Measurements from ENCODE around the gene MORF4L2. TPM values are rescaled to one million over a fixed set of nuclear protein-coding genes. Genes with fewer than 3 reads are reported as not detected.

The MORF4L2 gene
- total and polyA plus RNA-seq, 2 experiments from 2014 or later: 311 to 315 TPM

DNA sequence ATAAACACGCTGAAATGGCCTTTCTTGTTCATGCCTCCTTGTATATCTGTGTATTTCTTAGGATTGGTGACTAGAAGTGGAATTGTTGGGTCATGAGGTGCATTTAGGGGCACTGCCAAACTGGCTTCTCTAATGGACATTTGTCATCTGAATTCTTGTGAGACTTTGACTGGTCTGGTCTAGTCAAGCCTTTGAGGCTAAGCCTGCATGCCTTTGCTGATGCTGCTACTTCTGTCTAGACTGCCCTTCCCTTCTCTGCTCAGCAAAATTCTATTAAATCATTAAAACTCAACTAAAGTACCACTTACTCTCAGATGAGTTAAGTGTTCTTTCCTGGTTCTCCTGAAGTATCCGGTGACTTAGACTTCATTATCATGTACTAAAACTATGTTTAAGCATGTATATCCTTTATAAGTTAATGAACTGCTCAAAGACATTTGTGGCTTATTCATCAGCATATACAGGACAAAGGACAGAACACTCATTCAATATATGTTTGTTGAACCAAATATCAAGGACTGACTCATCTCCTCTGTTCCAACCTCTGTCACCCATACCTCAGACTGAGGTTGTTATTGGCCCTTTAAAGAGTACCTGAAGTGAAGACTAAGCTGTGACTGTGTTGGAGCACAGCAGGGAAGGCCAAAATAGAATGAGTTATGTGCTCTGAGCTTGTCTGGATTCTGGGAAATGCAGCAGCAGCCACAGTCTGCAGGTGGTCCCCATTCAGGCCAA lies 48.7 kb downstream of the MORF4L2 start:
- Histone ChIP-seq H3K4me3 (no peak overlapping the region), H4K20me1 (replicated peaks; ENCODE audit: insufficient read depth) (no peaks in the 10 kb centered on the region), H3K27me3 (ENCODE audit: insufficient read depth) (no peaks in the 10 kb centered on the region), H3F3A (replicated peaks; ENCODE audit: low read depth) (no peaks in the 10 kb centered on the region), H3K27ac (ENCODE audit: low read depth) (no peak overlapping the region), H3K4me2 (no peak overlapping the region), H3K9me2 (ENCODE audit: insufficient read depth) (no peaks in the 10 kb centered on the region), H2AFZ (no peak overlapping the region), H3K36me3 (ENCODE audit: insufficient read depth) (no peaks in the 10 kb centered on the region), H3K79me2 (replicated peaks; ENCODE audit: insufficient read depth) (no peaks in the 10 kb centered on the region), H3K4me1 (ENCODE audit: insufficient read depth) (no peaks in the 10 kb centered on the region; the same call in 1 of the 2 replicates)
- H3K27me3 Mint-ChIP-seq (ENCODE audit: insufficient read depth, low read depth, poor library complexity): no peaks in the 10 kb centered on the region
- H3K27ac Mint-ChIP-seq: no peak overlapping the region
- no peak overlapping the region for H3K4me3 Mint-ChIP-seq
- no peaks in the 10 kb centered on the region for H3K36me3 Mint-ChIP-seq (ENCODE audit: low read depth)
- TF ChIP-seq, protein P1, sequence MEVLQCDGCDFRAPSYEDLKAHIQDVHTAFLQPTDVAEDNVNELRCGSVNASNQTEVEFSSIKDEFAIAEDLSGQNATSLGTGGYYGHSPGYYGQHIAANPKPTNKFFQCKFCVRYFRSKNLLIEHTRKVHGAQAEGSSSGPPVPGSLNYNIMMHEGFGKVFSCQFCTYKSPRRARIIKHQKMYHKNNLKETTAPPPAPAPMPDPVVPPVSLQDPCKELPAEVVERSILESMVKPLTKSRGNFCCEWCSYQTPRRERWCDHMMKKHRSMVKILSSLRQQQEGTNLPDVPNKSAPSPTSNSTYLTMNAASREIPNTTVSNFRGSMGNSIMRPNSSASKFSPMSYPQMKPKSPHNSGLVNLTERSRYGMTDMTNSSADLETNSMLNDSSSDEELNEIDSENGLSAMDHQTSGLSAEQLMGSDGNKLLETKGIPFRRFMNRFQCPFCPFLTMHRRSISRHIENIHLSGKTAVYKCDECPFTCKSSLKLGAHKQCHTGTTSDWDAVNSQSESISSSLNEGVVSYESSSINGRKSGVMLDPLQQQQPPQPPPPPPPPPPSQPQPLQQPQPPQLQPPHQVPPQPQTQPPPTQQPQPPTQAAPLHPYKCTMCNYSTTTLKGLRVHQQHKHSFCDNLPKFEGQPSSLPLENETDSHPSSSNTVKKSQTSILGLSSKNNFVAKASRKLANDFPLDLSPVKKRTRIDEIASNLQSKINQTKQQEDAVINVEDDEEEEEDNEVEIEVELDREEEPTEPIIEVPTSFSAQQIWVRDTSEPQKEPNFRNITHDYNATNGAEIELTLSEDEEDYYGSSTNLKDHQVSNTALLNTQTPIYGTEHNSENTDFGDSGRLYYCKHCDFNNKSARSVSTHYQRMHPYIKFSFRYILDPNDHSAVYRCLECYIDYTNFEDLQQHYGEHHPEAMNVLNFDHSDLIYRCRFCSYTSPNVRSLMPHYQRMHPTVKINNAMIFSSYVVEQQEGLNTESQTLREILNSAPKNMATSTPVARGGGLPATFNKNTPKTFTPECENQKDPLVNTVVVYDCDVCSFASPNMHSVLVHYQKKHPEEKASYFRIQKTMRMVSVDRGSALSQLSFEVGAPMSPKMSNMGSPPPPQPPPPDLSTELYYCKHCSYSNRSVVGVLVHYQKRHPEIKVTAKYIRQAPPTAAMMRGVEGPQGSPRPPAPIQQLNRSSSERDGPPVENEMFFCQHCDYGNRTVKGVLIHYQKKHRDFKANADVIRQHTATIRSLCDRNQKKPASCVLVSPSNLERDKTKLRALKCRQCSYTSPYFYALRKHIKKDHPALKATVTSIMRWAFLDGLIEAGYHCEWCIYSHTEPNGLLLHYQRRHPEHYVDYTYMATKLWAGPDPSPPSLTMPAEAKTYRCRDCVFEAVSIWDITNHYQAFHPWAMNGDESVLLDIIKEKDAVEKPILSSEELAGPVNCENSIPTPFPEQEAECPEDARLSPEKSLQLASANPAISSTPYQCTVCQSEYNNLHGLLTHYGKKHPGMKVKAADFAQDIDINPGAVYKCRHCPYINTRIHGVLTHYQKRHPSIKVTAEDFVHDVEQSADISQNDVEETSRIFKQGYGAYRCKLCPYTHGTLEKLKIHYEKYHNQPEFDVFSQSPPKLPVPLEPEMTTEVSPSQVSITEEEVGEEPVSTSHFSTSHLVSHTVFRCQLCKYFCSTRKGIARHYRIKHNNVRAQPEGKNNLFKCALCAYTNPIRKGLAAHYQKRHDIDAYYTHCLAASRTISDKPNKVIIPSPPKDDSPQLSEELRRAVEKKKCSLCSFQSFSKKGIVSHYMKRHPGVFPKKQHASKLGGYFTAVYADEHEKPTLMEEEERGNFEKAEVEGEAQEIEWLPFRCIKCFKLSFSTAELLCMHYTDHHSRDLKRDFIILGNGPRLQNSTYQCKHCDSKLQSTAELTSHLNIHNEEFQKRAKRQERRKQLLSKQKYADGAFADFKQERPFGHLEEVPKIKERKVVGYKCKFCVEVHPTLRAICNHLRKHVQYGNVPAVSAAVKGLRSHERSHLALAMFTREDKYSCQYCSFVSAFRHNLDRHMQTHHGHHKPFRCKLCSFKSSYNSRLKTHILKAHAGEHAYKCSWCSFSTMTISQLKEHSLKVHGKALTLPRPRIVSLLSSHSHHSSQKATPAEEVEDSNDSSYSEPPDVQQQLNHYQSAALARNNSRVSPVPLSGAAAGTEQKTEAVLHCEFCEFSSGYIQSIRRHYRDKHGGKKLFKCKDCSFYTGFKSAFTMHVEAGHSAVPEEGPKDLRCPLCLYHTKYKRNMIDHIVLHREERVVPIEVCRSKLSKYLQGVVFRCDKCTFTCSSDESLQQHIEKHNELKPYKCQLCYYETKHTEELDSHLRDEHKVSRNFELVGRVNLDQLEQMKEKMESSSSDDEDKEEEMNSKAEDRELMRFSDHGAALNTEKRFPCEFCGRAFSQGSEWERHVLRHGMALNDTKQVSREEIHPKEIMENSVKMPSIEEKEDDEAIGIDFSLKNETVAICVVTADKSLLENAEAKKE (CRISPR knock-in tag; IDR thresholded peaks at IDR 0.05): no peak
- TF ChIP-seq EZH2phosphoT487 (IDR thresholded peaks at IDR 0.05; ENCODE audit: unreplicated experiment) (no peak), NANOG (IDR thresholded peaks at IDR 0.05; ENCODE audit: borderline replicate concordance) (no peak), POLR2AphosphoS5 (IDR thresholded peaks at IDR 0.05; ENCODE audit: low read depth) (no peak), STAT1 (IDR thresholded peaks at IDR 0.05; ENCODE audit: unreplicated experiment) (no peak), ZNF331 (CRISPR knock-in tag; IDR thresholded peaks at IDR 0.05; ENCODE audit: low read depth) (no peak), ZNF114 (CRISPR knock-in tag; IDR thresholded peaks at IDR 0.05) (no peak), EZH2 (IDR thresholded peaks at IDR 0.05; ENCODE audit: low read depth, unreplicated experiment) (no peak), CREB1 (CRISPR knock-in tag; IDR thresholded peaks at IDR 0.05; ENCODE audit: low read depth) (no peak), JUNB (IDR thresholded peaks at IDR 0.05; ENCODE audit: unreplicated experiment) (no peak)
- TF ChIP-seq, protein P2, sequence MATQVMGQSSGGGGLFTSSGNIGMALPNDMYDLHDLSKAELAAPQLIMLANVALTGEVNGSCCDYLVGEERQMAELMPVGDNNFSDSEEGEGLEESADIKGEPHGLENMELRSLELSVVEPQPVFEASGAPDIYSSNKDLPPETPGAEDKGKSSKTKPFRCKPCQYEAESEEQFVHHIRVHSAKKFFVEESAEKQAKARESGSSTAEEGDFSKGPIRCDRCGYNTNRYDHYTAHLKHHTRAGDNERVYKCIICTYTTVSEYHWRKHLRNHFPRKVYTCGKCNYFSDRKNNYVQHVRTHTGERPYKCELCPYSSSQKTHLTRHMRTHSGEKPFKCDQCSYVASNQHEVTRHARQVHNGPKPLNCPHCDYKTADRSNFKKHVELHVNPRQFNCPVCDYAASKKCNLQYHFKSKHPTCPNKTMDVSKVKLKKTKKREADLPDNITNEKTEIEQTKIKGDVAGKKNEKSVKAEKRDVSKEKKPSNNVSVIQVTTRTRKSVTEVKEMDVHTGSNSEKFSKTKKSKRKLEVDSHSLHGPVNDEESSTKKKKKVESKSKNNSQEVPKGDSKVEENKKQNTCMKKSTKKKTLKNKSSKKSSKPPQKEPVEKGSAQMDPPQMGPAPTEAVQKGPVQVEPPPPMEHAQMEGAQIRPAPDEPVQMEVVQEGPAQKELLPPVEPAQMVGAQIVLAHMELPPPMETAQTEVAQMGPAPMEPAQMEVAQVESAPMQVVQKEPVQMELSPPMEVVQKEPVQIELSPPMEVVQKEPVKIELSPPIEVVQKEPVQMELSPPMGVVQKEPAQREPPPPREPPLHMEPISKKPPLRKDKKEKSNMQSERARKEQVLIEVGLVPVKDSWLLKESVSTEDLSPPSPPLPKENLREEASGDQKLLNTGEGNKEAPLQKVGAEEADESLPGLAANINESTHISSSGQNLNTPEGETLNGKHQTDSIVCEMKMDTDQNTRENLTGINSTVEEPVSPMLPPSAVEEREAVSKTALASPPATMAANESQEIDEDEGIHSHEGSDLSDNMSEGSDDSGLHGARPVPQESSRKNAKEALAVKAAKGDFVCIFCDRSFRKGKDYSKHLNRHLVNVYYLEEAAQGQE (IDR thresholded peaks at IDR 0.05; ENCODE audit: unreplicated experiment): no peak
- TF ChIP-seq, protein P3, sequence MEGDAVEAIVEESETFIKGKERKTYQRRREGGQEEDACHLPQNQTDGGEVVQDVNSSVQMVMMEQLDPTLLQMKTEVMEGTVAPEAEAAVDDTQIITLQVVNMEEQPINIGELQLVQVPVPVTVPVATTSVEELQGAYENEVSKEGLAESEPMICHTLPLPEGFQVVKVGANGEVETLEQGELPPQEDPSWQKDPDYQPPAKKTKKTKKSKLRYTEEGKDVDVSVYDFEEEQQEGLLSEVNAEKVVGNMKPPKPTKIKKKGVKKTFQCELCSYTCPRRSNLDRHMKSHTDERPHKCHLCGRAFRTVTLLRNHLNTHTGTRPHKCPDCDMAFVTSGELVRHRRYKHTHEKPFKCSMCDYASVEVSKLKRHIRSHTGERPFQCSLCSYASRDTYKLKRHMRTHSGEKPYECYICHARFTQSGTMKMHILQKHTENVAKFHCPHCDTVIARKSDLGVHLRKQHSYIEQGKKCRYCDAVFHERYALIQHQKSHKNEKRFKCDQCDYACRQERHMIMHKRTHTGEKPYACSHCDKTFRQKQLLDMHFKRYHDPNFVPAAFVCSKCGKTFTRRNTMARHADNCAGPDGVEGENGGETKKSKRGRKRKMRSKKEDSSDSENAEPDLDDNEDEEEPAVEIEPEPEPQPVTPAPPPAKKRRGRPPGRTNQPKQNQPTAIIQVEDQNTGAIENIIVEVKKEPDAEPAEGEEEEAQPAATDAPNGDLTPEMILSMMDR (conservative IDR thresholded peaks at IDR 0.05; ENCODE audit: low read depth in 2 of 2): no peak
- TF ChIP-seq, protein P4, sequence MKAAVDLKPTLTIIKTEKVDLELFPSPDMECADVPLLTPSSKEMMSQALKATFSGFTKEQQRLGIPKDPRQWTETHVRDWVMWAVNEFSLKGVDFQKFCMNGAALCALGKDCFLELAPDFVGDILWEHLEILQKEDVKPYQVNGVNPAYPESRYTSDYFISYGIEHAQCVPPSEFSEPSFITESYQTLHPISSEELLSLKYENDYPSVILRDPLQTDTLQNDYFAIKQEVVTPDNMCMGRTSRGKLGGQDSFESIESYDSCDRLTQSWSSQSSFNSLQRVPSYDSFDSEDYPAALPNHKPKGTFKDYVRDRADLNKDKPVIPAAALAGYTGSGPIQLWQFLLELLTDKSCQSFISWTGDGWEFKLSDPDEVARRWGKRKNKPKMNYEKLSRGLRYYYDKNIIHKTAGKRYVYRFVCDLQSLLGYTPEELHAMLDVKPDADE (IDR thresholded peaks at IDR 0.05): no peak
- ATAC-seq: no peak
- no peaks in the 10 kb centered on the region; the same call in 2 of the 3 replicates for H3K4me1 Mint-ChIP-seq
- H3K9me3 Mint-ChIP-seq: no peaks in the 10 kb centered on the region
- DNase-seq (ENCODE audit: low spot score): no peak

Measured in GM23338 (cell line).